ENCODE measurements around the gene MAEA. TPM values are rescaled to one million over a fixed set of nuclear protein-coding genes. Genes with fewer than 3 reads are reported as not detected.

MAEA gene
- total RNA-seq, 1 experiment from 2014 or later: 81.1 TPM

GRCh38 chr4:1359976-1360375 is 70.3 kb downstream of the MAEA start:
- Histone ChIP-seq H3K27me3 (replicated peaks; ENCODE audit: control insufficient read depth, insufficient read depth, low read length) (no peaks in the 10 kb centered on the region), H3K4me1 (no peaks in the 10 kb centered on the region), H3K9me3 (no peaks in the 10 kb centered on the region), H3K36me3 (ENCODE audit: control insufficient read depth, insufficient read depth, low read length) (no peaks in the 10 kb centered on the region), H3K4me3 (ENCODE audit: low read depth, low read length) (no peak overlapping the region)
- no peak overlapping the region for H3K27ac Mint-ChIP-seq (ENCODE audit: unreplicated experiment)
- TF ChIP-seq, protein P1, sequence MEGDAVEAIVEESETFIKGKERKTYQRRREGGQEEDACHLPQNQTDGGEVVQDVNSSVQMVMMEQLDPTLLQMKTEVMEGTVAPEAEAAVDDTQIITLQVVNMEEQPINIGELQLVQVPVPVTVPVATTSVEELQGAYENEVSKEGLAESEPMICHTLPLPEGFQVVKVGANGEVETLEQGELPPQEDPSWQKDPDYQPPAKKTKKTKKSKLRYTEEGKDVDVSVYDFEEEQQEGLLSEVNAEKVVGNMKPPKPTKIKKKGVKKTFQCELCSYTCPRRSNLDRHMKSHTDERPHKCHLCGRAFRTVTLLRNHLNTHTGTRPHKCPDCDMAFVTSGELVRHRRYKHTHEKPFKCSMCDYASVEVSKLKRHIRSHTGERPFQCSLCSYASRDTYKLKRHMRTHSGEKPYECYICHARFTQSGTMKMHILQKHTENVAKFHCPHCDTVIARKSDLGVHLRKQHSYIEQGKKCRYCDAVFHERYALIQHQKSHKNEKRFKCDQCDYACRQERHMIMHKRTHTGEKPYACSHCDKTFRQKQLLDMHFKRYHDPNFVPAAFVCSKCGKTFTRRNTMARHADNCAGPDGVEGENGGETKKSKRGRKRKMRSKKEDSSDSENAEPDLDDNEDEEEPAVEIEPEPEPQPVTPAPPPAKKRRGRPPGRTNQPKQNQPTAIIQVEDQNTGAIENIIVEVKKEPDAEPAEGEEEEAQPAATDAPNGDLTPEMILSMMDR (IDR thresholded peaks at IDR 0.05; ENCODE audit: insufficient read depth in 1 of 2, low read depth in 1 of 2, low read length in 1 of 2, severe bottlenecking in 1 of 2, unreplicated experiment in 1 of 2): no peak
- no peak overlapping the region for H3K4me3 Mint-ChIP-seq (ENCODE audit: unreplicated experiment)
- H3K27me3 Mint-ChIP-seq (ENCODE audit: insufficient read depth, unreplicated experiment): no peaks in the 10 kb centered on the region
- DNase-seq: no peak
- H3K4me1 Mint-ChIP-seq (ENCODE audit: low read depth, unreplicated experiment): no peaks in the 10 kb centered on the region
- H3K9me3 Mint-ChIP-seq (ENCODE audit: unreplicated experiment): no peaks in the 10 kb centered on the region
- peaks cover 21% of the 10 kb centered on the region for H3K36me3 Mint-ChIP-seq (ENCODE audit: insufficient read depth, unreplicated experiment)
- BruUV-seq (replicated peaks): no TSS peak
- intact Hi-C loops (cut with micrococcal nuclease; ENCODE audit: unreplicated experiment): no loop called here
- ChIA-PET CTCF (no interaction called here), POLR2A (no interaction called here)

GRCh38 chr4:1360423-1361283 is 71.0 kb downstream of the MAEA start:
- BruUV-seq (replicated peaks): no TSS peak
- H3K27me3 ChIP-seq (replicated peaks; ENCODE audit: control insufficient read depth, insufficient read depth, low read length): no peaks in the 10 kb centered on the region
- intact Hi-C loops (cut with micrococcal nuclease; ENCODE audit: unreplicated experiment): no loop called here
- TF ChIP-seq, protein P1 (IDR thresholded peaks at IDR 0.05; ENCODE audit: insufficient read depth in 1 of 2, low read depth in 1 of 2, low read length in 1 of 2, severe bottlenecking in 1 of 2, unreplicated experiment in 1 of 2): no peak
- H3K27me3 Mint-ChIP-seq (ENCODE audit: insufficient read depth, unreplicated experiment): no peaks in the 10 kb centered on the region
- POLR2A ChIA-PET: no interaction called here
- H3K27ac Mint-ChIP-seq (ENCODE audit: unreplicated experiment): no peak overlapping the region
- H3K9me3 ChIP-seq: no peaks in the 10 kb centered on the region
- H3K4me3 ChIP-seq (ENCODE audit: low read depth, low read length): no peak overlapping the region
- H3K36me3 ChIP-seq (ENCODE audit: control insufficient read depth, insufficient read depth, low read length): no peaks in the 10 kb centered on the region
- no peaks in the 10 kb centered on the region for H3K9me3 Mint-ChIP-seq (ENCODE audit: unreplicated experiment)
- CTCF ChIA-PET: no interaction called here
- no peaks in the 10 kb centered on the region for H3K4me1 Mint-ChIP-seq (ENCODE audit: low read depth, unreplicated experiment)
- no peak overlapping the region for H3K4me3 Mint-ChIP-seq (ENCODE audit: unreplicated experiment)
- peaks cover 21% of the 10 kb centered on the region for H3K36me3 Mint-ChIP-seq (ENCODE audit: insufficient read depth, unreplicated experiment)
- no peaks in the 10 kb centered on the region for H3K4me1 ChIP-seq
- DNase-seq: no peak

DNA sequence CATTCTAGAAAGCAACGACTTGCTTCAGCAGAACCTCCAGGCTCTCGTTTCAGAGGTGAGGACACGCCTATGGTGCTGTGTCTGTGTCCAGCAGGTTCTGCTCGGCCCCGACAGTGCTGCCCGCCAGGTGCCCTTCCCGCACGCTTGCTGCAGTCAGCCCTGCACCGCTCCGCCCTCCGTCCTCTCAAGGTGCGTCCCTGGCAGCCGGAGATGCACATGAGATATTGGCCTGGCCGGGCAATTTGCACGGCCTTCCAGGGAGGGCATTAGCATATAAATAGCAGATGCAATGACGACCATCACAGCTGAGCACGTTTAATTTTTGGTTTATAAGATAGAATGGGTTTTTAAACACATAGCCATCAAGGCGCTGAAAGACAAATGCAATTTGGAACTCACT is 71.7 kb downstream of the MAEA start:
- intact Hi-C loops (cut with micrococcal nuclease; ENCODE audit: unreplicated experiment): no loop called here
- H3K36me3 ChIP-seq (ENCODE audit: control insufficient read depth, insufficient read depth, low read length): no peaks in the 10 kb centered on the region
- no peaks in the 10 kb centered on the region for H3K9me3 Mint-ChIP-seq (ENCODE audit: unreplicated experiment)
- H3K9me3 ChIP-seq: no peaks in the 10 kb centered on the region
- ChIA-PET CTCF (no interaction called here), POLR2A (no interaction called here)
- BruUV-seq (replicated peaks): no TSS peak
- H3K4me3 Mint-ChIP-seq (ENCODE audit: unreplicated experiment): no peak overlapping the region
- DNase-seq: no peak
- peaks cover 28% of the 10 kb centered on the region for H3K36me3 Mint-ChIP-seq (ENCODE audit: insufficient read depth, unreplicated experiment)
- no peaks in the 10 kb centered on the region for H3K27me3 ChIP-seq (replicated peaks; ENCODE audit: control insufficient read depth, insufficient read depth, low read length)
- TF ChIP-seq, protein P1 (IDR thresholded peaks at IDR 0.05; ENCODE audit: insufficient read depth in 1 of 2, low read depth in 1 of 2, low read length in 1 of 2, severe bottlenecking in 1 of 2, unreplicated experiment in 1 of 2): no peak
- H3K27ac Mint-ChIP-seq (ENCODE audit: unreplicated experiment): no peak overlapping the region
- no peaks in the 10 kb centered on the region for H3K4me1 ChIP-seq
- H3K4me1 Mint-ChIP-seq (ENCODE audit: low read depth, unreplicated experiment): no peaks in the 10 kb centered on the region
- H3K27me3 Mint-ChIP-seq (ENCODE audit: insufficient read depth, unreplicated experiment): no peaks in the 10 kb centered on the region
- no peak overlapping the region for H3K4me3 ChIP-seq (ENCODE audit: low read depth, low read length)
